Fibroblast of lung (primary cell): Measurements from ENCODE around the gene CFAP299. TPM values are rescaled to one million over a fixed set of nuclear protein-coding genes. Genes with fewer than 3 reads are reported as not detected.

Experiments
- DNase-seq, 2 donors: peaks; one replicate each; pipeline versions ENCODE4 v3.0.0 to v3.0.0-alpha.2; 2010; ENCODE audit warnings: low read depth in 2 of 2
- H2AFZ ChIP-seq: 2 replicates; pipeline ENCODE4 v1.5.1; 2012; ENCODE audit warnings: low read length, control low read depth, inconsistent platforms
- H3K27ac ChIP-seq: 2 replicates; pipeline ENCODE4 v1.5.1; 2011; ENCODE audit warnings: low read length, control low read depth; ENCODE audit not compliant: insufficient read depth
- H3K27me3 ChIP-seq: 2 replicates; pipeline ENCODE4 v1.5.1; 2011; ENCODE audit warnings: mild to moderate bottlenecking, low read length; ENCODE audit not compliant: control insufficient read depth, insufficient read depth
- H3K36me3 ChIP-seq: 2 replicates; pipeline ENCODE4 v1.5.1; 2011; ENCODE audit warnings: low read length; ENCODE audit not compliant: control insufficient read depth, insufficient read depth
- H3K4me1 ChIP-seq: 2 replicates; pipeline ENCODE4 v1.5.1; 2011; ENCODE audit warnings: low read length; ENCODE audit not compliant: control insufficient read depth, insufficient read depth; ENCODE audit errors: extremely low read depth
- H3K4me2 ChIP-seq: 2 replicates; pipeline ENCODE4 v1.5.1; 2011; ENCODE audit warnings: low read length, control low read depth; ENCODE audit not compliant: insufficient read depth; ENCODE audit errors: extremely low read depth
- H3K4me3 ChIP-seq, 4 experiments: fragments of 200-600 bp in 1 of 4; sonication (generic) in 1 of 4; replicated peaks in 1 of 4; 2 replicates each; pipeline ENCODE4 v1.5.1; 2011 to 2016; ENCODE audit warnings: low read length in 4 of 4, low read depth in 3 of 4, mild to moderate bottlenecking in 3 of 4, control low read depth in 2 of 4, inconsistent platforms in 1 of 4, mixed read lengths in 1 of 4; ENCODE audit not compliant: insufficient read depth in 1 of 4; ENCODE audit errors: control extremely low read depth in 1 of 4
- H3K79me2 ChIP-seq: 2 replicates; pipeline ENCODE4 v1.5.1; 2012; ENCODE audit warnings: mild to moderate bottlenecking, low read length, inconsistent platforms; ENCODE audit not compliant: control insufficient read depth, insufficient read depth
- H3K9ac ChIP-seq: 2 replicates; pipeline ENCODE4 v1.5.1; 2011; ENCODE audit warnings: mild to moderate bottlenecking, low read length, control low read depth; ENCODE audit not compliant: insufficient read depth
- H3K9me3 ChIP-seq: 2 replicates; pipeline ENCODE4 v1.5.1; 2012; ENCODE audit warnings: low read depth, low read length; ENCODE audit not compliant: control insufficient read depth, insufficient read depth
- H4K20me1 ChIP-seq: 2 replicates; pipeline ENCODE4 v1.5.1; 2011; ENCODE audit warnings: low read length; ENCODE audit not compliant: control insufficient read depth, insufficient read depth; ENCODE audit errors: extremely low read depth
- EZH2 ChIP-seq: IDR thresholded peaks from 2 replicates; pipeline ENCODE4 v1.5.1; 2012; ENCODE audit warnings: low read length, control low read depth, mild to moderate bottlenecking; ENCODE audit errors: missing control alignments
- polyA plus RNA-seq, 2 donors: library from polyadenylated mRNA; depleted of rRNA in 1 of 2; stranded (reverse) in 1 of 2; unstranded in 1 of 2; fragments of >200 nt; gene quantifications; 2 replicates each; pipeline ENCODE4 v1.2.1, GENCODE V29; 2011 to 2012; ENCODE audit warnings: missing spikeins in 1 of 2
- total RNA-seq: library from RNA; depleted of rRNA; stranded (reverse); fragments of >200 nt; gene quantifications from 2 replicates; pipeline ENCODE4 v1.2.1, GENCODE V29; 2014
- TF ChIP-seq, protein P1 (sequence below), 2 donors: IDR thresholded peaks in 1 of 2; conservative IDR thresholded peaks in 1 of 2; 1 replicate in 1 of 2; 2 replicates in 1 of 2; pipeline ENCODE4 v1.5.1; 2011 to 2012; ENCODE audit warnings: low read length in 2 of 2, control low read depth in 1 of 2, inconsistent platforms in 1 of 2, low read depth in 1 of 2, mild to moderate bottlenecking in 1 of 2

CFAP299 gene
- total and polyA plus RNA-seq, 2 donors (not counting 1 experiment from before 2014, with no cell fraction given), result 0.79 to 16.2 TPM

DNA sequence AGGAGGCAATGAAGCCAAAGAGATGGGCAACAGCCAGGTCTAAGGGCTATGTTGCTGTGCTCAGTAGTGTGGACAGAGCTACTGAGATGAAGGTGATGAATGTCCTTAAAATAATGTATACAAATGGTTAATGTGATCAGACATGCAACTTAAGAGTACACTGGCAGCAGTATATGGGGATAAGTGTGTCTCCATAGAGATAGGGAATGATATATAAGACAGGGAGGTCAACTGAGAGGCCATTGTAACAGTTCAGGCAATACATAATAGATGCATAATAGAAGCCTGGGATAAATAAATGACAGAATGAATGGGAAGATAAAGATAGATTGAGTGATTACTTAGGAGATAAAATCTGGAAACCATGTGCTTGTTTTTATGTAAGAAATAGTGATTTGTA, 250.0 kb downstream of the CFAP299 start:
- Histone ChIP-seq H3K79me2 (no peaks in the 10 kb centered on the region), H3K4me3 (no peak overlapping the region), H4K20me1 (no peaks in the 10 kb centered on the region), H3K36me3 (no peaks in the 10 kb centered on the region), H3K27ac (no peak overlapping the region), H3K4me1 (no peaks in the 10 kb centered on the region), H3K9ac (no peak overlapping the region), H3K4me2 (no peak overlapping the region), H3K9me3 (no peaks in the 10 kb centered on the region), H2AFZ (no peak overlapping the region), H3K27me3 (no peaks in the 10 kb centered on the region)
- TF ChIP-seq EZH2, result no peak
- TF ChIP-seq, protein P1, sequence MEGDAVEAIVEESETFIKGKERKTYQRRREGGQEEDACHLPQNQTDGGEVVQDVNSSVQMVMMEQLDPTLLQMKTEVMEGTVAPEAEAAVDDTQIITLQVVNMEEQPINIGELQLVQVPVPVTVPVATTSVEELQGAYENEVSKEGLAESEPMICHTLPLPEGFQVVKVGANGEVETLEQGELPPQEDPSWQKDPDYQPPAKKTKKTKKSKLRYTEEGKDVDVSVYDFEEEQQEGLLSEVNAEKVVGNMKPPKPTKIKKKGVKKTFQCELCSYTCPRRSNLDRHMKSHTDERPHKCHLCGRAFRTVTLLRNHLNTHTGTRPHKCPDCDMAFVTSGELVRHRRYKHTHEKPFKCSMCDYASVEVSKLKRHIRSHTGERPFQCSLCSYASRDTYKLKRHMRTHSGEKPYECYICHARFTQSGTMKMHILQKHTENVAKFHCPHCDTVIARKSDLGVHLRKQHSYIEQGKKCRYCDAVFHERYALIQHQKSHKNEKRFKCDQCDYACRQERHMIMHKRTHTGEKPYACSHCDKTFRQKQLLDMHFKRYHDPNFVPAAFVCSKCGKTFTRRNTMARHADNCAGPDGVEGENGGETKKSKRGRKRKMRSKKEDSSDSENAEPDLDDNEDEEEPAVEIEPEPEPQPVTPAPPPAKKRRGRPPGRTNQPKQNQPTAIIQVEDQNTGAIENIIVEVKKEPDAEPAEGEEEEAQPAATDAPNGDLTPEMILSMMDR (conservative IDR thresholded peaks at IDR 0.05 in 1 of 2, IDR thresholded peaks at IDR 0.05 in 1 of 2; ENCODE audit: low read depth in 1 of 2, low read length in 2 of 2), result no peak
- DNase-seq, result no peak

DNA sequence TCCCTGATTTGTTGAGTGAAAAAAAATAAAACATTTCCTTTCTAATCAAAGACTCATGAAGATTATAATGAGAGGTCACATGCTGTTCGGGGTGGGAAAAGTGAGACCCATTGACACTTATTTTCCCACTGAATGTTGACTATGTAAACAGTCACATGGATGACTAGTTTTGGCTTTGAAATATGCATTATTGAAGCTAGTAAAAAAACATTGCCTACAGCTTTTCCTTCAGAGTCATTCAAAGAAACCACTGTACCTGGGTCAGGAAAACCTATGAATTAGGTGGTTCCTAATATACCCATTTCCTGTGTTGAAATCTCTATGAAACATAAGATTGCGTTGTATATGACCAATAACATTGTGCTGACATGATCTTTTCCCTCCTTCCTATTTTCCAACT, 251.2 kb downstream of the CFAP299 start:
- H3K4me3 ChIP-seq, result no peak overlapping the region
- no peaks in the 10 kb centered on the region for H3K79me2 ChIP-seq
- H3K27ac ChIP-seq, result no peak overlapping the region
- TF ChIP-seq, protein P1 (conservative IDR thresholded peaks at IDR 0.05 in 1 of 2, IDR thresholded peaks at IDR 0.05 in 1 of 2; ENCODE audit: low read depth in 1 of 2, low read length in 2 of 2), result no peak
- no peak for TF ChIP-seq EZH2
- H3K27me3 ChIP-seq, result no peaks in the 10 kb centered on the region
- DNase-seq, result no peak
- no peaks in the 10 kb centered on the region for H3K4me1 ChIP-seq
- no peaks in the 10 kb centered on the region for H4K20me1 ChIP-seq
- no peak overlapping the region for H3K4me2 ChIP-seq
- no peaks in the 10 kb centered on the region for H3K9me3 ChIP-seq
- no peak overlapping the region for H2AFZ ChIP-seq
- H3K9ac ChIP-seq, result no peak overlapping the region
- no peaks in the 10 kb centered on the region for H3K36me3 ChIP-seq

DNA sequence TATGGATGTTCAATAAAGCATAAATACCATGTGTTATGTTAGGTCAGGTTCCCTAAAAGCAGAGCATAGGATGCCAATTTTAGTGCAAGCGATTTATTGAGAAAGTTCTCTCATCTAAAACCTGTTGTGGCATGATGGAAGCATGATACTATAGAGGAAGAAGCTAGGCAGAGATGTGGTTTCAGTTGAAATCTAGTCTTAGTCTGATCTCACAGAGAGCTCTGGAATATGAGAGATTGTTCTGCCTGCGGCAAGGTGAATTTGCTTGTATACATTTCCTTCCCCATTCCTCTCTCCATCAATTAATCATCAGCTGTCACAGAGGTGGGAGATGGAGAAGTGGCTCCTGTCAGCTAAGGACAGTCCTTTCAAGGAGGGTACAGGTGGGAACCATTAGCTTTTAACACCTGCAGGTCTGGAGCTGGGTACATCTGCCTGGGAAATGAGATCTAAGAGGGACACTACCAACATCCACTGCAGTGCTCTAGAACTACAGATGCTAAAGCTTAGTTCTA, 252.4 kb downstream of the CFAP299 start:
- H3K36me3 ChIP-seq, result no peaks in the 10 kb centered on the region
- TF ChIP-seq EZH2, result no peak
- TF ChIP-seq, protein P1 (conservative IDR thresholded peaks at IDR 0.05 in 1 of 2, IDR thresholded peaks at IDR 0.05 in 1 of 2; ENCODE audit: low read depth in 1 of 2, low read length in 2 of 2), result no peak
- H3K27ac ChIP-seq, result no peak overlapping the region
- no peak overlapping the region for H3K4me3 ChIP-seq
- no peak overlapping the region for H3K9ac ChIP-seq
- H2AFZ ChIP-seq, result no peak overlapping the region
- H3K4me1 ChIP-seq, result no peaks in the 10 kb centered on the region
- no peak overlapping the region for H3K4me2 ChIP-seq
- DNase-seq, result no peak
- H3K79me2 ChIP-seq, result no peaks in the 10 kb centered on the region
- no peaks in the 10 kb centered on the region for H3K9me3 ChIP-seq
- H3K27me3 ChIP-seq, result no peaks in the 10 kb centered on the region
- H4K20me1 ChIP-seq, result no peaks in the 10 kb centered on the region
